22Rv1 (cell line): ENCODE data around the gene SERPINB11.
A peak's percentile ranks its signal among the peaks of the same experiment; 100 is the strongest.
"Not testable (repeated sequence)": the region's sequence is repeated elsewhere in the genome, so short reads cannot be mapped to it uniquely, and the experiment has no call there.

Experiments used
- H3K27ac ChIP-seq: fragments of 450-650 bp; 2 replicates; pipeline ENCODE4 v1.5.1; 2017
- CTCF ChIP-seq: fragments of 450-650 bp; IDR thresholded peaks from 2 replicates; pipeline ENCODE4 v1.5.1; 2017; ENCODE audit warnings: mild to moderate bottlenecking
- ZFX ChIP-seq: fragments of 450-650 bp; IDR thresholded peaks from 2 replicates; pipeline ENCODE4 v1.6.1; 2017; ENCODE audit warnings: antibody characterized with exemption, borderline replicate concordance

Gene SERPINB11

GRCh38 chr18:63702660-63703059 is at the start of gene SERPINB11:
Gene SERPINB11, plus strand, starts transcription at chr18:63702960. Its CDS starts 7,234 bp downstream, at chr18:63710194.
- TF ChIP-seq ZFX (no peak), CTCF (no peak)
- no peak within 1 kb of the TSS for H3K27ac ChIP-seq

GRCh38 chr18:63658920-63659319 is 43.8 kb upstream of the SERPINB11 start:
- H3K27ac ChIP-seq: not testable (repeated sequence)

GRCh38 chr18:63661750-63662149 is 41.0 kb upstream of the SERPINB11 start, which contains the start of gene SERPINB3:
Gene SERPINB3, minus strand, starts transcription at chr18:63661893. Its CDS starts 677 bp downstream, at chr18:63661216.
- H3K27ac ChIP-seq: not testable (repeated sequence)

GRCh38 chr18:63664571-63664970 is 38.2 kb upstream of the SERPINB11 start:
- no peak overlapping the region for H3K27ac ChIP-seq
- no peak for TF ChIP-seq ZFX
- TF ChIP-seq CTCF: no peak

GRCh38 chr18:63676526-63677323 is 26.0 kb upstream of the SERPINB11 start:
- TF ChIP-seq ZFX: no peak
- peak; percentile 80 for TF ChIP-seq CTCF
- H3K27ac ChIP-seq: no peak overlapping the region

- TF ChIP-seq ZFX (no peak), CTCF (no peak)
- H3K27ac ChIP-seq: no peak overlapping the region
Measured at GRCh38 chr18:63677500-63678225, 25.1 kb upstream of the SERPINB11 start.

GRCh38 chr18:63679820-63680606 is 22.7 kb upstream of the SERPINB11 start:
- TF ChIP-seq CTCF (no peak), ZFX (no peak)
- peak overlapping the region; percentile 86; the same call in 1 of the 2 replicates for H3K27ac ChIP-seq
